AG09319 (cell line): ENCODE data around the gene IRS1.

Source experiments
- DNase-seq: peaks from one replicate; pipeline ENCODE4 v3.0.0-alpha.2; 2010; ENCODE audit warnings: low read depth; ENCODE audit errors: extremely low read depth
- TF ChIP-seq, protein P1 (sequence below): IDR thresholded peaks from 2 replicates; pipeline ENCODE4 v1.5.1; 2011; ENCODE audit warnings: low read depth, mild to moderate bottlenecking, inconsistent platforms, low read length, moderate library complexity

Gene IRS1

DNA sequence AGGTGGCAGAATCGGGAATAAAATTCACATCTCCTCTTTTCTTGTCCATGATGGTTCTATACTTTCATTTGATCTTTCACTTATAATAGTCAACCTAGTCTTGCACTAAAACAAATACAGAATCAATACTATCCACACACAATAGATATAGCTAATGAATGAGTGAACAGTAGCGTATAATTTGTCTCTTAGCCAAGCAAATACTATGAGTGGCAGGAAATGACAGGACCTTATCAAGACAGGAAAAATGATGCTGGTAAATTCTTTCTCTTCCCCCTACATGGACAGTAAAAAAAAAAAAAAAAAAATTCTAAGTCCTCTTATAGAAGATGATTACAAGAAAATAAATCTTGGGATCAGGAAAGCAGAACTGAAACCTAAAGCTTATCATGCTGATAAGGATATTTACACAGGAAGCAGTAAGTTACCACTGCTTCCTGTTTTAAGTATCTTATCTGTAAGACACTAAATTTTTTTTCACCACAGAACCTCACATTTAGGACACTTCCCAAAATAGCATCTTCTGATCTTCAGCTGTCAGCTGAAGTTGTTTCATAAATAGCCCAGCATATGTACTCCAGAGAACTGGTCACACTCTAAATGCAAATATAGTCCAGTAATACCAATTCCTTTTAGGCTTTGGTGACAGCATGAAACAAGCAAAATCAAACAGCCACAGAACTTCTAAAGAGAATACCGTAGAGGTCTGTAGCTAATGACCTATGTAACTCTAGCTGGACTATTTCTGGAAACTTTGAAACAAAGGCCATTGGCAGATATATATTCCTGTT lies 27.0 kb downstream of the IRS1 start:
- DNase-seq, result no peak
- TF ChIP-seq, protein P1, sequence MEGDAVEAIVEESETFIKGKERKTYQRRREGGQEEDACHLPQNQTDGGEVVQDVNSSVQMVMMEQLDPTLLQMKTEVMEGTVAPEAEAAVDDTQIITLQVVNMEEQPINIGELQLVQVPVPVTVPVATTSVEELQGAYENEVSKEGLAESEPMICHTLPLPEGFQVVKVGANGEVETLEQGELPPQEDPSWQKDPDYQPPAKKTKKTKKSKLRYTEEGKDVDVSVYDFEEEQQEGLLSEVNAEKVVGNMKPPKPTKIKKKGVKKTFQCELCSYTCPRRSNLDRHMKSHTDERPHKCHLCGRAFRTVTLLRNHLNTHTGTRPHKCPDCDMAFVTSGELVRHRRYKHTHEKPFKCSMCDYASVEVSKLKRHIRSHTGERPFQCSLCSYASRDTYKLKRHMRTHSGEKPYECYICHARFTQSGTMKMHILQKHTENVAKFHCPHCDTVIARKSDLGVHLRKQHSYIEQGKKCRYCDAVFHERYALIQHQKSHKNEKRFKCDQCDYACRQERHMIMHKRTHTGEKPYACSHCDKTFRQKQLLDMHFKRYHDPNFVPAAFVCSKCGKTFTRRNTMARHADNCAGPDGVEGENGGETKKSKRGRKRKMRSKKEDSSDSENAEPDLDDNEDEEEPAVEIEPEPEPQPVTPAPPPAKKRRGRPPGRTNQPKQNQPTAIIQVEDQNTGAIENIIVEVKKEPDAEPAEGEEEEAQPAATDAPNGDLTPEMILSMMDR, result no peak

DNA sequence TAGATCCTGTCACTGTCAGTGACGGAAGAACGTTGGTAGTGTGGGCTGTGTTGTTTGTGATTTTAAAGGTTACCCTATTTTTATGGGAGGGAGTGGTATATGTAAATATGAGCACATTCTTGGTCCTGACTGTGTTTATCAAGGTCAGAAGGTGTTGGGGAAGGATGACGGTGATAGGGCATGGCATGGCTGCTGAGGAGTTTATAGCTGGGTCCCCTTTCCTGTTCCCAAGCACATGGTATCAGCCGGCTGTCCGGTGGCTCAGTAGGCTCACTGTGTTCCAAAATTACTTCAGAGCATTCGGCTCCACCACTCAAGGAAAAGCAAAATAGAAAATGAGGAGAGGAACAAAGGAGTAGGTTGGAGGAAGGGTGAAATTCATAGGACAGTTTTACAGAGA lies 28.6 kb downstream of the IRS1 start:
- no peak for DNase-seq
- TF ChIP-seq, protein P1, result no peak

DNA sequence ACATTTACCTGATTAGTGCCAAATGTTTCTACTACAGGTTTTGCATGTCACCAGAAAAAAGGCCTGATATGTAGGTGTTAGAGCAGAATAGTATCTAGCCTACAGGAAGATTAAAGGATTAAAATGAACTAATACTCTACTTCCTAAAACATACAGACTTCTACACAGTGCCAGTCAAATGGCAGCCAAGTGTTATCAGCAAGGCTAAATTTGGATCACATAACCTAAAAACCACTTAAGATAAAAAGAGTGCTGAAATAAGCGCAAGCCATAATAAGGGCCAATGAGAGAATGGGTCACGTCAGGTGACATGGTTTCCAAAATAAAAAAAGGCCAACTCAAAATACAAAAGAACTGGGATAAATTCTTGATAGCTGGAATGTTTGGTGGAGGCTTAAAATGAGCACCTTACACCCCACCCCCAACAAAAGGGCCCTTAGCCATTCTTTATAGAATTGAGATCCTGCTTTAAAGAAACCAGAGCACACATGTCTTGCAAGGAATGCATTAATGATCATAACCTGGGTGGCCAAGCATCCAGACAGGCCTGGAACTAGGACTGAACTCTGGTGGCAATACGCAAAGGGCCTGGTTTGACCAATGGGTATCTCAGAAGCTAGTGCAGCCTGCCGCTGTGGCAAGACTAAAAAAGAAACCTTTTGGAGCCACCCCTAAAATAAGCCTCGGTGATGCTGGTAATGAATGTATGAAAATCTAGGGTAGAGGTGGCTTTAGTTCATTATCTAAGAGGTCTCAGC lies 32.4 kb downstream of the IRS1 start:
- TF ChIP-seq, protein P1, result no peak
- DNase-seq, result no peak

DNA sequence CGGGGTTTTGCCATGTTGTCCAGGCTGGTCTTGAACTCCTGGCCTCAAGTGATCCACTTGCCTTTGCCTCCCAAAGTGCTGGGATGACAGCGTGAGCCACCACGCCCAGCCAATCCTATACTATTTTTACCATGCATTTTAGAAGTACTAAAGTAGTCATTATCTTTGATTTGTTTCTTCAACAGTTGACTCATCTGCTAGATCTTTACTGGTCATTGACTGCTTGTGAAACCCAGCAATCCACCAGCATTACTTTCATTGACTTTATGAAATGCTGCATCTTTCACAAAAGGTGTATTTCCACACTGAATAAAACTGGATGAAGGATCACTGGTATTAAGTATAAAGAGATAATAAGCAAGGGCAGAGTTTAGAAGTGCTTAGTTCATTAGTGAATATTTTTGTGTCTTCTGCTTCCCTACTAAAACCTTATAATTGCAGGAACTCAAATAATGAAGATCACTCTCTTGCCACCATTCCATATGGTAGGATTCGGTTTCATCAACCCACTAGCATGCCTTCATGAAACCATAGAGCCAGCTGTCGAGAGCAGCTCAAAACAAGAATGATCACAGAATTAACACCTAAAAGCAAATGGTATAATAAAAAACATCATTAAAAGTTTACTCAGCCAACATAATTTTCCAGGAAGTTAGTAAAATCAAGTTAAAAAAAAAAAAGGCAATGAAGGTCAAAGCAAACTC lies 33.1 kb downstream of the IRS1 start:
- DNase-seq, result no peak
- TF ChIP-seq, protein P1, result no peak

DNA sequence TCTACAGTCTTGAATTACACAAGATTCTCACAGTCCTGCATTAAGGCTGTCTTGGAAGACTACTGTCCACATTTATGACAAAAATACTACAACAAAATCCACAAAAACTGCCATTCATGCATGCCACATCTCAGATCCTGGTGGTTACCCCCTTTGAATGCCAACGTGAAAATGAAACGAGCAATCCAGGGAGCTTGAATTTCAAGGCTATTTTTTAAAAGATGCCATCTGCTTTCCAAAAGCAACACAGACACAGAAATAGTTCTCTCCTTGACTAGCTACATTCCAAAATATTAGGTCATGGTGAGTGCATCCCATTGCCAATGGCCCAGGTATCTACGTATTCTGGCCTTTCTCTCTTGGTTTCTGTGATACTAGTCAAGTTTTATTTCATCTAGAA lies 36.3 kb downstream of the IRS1 start:
- DNase-seq, result no peak
- TF ChIP-seq, protein P1, result no peak

DNA sequence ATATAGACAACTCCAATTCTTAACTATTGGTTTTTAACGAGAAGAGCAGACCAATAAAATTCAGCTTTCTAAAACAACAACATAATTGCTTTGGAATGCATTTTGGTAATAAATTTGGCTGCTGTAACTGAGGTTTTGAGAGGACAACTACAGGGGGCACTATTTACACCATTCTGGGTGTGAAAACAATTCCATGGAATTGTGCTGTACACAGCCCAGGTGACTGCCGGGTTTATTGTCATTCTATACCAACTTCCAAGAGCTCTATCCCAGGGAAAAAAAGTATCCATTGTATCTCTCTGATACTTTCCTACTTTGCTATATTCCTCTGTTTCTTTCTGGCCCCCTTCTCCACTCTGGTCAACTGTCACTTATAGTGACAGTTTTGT lies 38.4 kb downstream of the IRS1 start:
- DNase-seq, result no peak
- TF ChIP-seq, protein P1, result no peak; the same call in 1 of the 2 replicates
